Kidney capillary endothelial cell (primary cell): Measurements from ENCODE around the gene CAST.
A peak's percentile ranks its signal among the peaks of the same experiment; 100 is the strongest.

Experiments
- DNase-seq: peaks from one replicate; pipeline ENCODE4 v3.0.0-alpha.2; 2018; ENCODE audit warnings: low spot score

The CAST gene

GRCh38 chr5:96747720-96748119 lies 85.5 kb downstream of the CAST start:
- no peak for DNase-seq

- DNase-seq = no peak
Observed at GRCh38 chr5:96750110-96750822, 88.1 kb downstream of the CAST start.

GRCh38 chr5:96751203-96752169 lies 89.3 kb downstream of the CAST start:
- no peak for DNase-seq

- peak; percentile 69 for DNase-seq
Observed at GRCh38 chr5:96752341-96753016, 90.3 kb downstream of the CAST start.

- no peak for DNase-seq
Observed at GRCh38 chr5:96753017-96753397, 90.8 kb downstream of the CAST start.

GRCh38 chr5:96753848-96754247 lies 91.7 kb downstream of the CAST start:
- DNase-seq = no peak

- no peak for DNase-seq
Observed at GRCh38 chr5:96755851-96756250, 93.7 kb downstream of the CAST start.

GRCh38 chr5:96756985-96757384 lies 94.8 kb downstream of the CAST start:
- DNase-seq = no peak

GRCh38 chr5:96758621-96759020 lies 96.4 kb downstream of the CAST start:
- no peak for DNase-seq

GRCh38 chr5:96761618-96762017 lies 99.4 kb downstream of the CAST start:
- DNase-seq = no peak

GRCh38 chr5:96763026-96763425 lies 100.8 kb downstream of the CAST start:
- DNase-seq = no peak

- DNase-seq = no peak
Observed at GRCh38 chr5:96765043-96765442, 102.9 kb downstream of the CAST start.

- DNase-seq = no peak
Observed at GRCh38 chr5:96768708-96769251, 106.6 kb downstream of the CAST start.

- no peak for DNase-seq
Observed at GRCh38 chr5:96771395-96771794, 109.2 kb downstream of the CAST start.

- DNase-seq = no peak
Observed at GRCh38 chr5:96772111-96772510, 109.9 kb downstream of the CAST start.

GRCh38 chr5:96772542-96772941 lies 110.4 kb downstream of the CAST start:
- no peak for DNase-seq

- DNase-seq = no peak
Observed at GRCh38 chr5:96775050-96775449, 112.9 kb downstream of the CAST start.

GRCh38 chr5:96775689-96776088 lies 113.5 kb downstream of the CAST start:
- no peak for DNase-seq

- no peak for DNase-seq
Observed at GRCh38 chr5:96776621-96777020, 114.4 kb downstream of the CAST start.

- DNase-seq = no peak
Observed at GRCh38 chr5:96778409-96778808, 116.2 kb downstream of the CAST start.

GRCh38 chr5:96780626-96781025 lies 118.5 kb downstream of the CAST start:
- DNase-seq = no peak
